HG03064 (cell line): ENCODE measurements around the gene UGT2B10.
"Not testable (repeated sequence)": the region's sequence is repeated elsewhere in the genome, so short reads cannot be mapped to it uniquely, and the experiment has no call there.

Source experiments
- ATAC-seq: cut with Tn5 transposase; IDR thresholded peaks from one replicate; pipeline ENCODE4 v1.9.1; 2021; ENCODE audit warnings: low read depth; ENCODE audit not compliant: unreplicated experiment

The UGT2B10 gene

DNA sequence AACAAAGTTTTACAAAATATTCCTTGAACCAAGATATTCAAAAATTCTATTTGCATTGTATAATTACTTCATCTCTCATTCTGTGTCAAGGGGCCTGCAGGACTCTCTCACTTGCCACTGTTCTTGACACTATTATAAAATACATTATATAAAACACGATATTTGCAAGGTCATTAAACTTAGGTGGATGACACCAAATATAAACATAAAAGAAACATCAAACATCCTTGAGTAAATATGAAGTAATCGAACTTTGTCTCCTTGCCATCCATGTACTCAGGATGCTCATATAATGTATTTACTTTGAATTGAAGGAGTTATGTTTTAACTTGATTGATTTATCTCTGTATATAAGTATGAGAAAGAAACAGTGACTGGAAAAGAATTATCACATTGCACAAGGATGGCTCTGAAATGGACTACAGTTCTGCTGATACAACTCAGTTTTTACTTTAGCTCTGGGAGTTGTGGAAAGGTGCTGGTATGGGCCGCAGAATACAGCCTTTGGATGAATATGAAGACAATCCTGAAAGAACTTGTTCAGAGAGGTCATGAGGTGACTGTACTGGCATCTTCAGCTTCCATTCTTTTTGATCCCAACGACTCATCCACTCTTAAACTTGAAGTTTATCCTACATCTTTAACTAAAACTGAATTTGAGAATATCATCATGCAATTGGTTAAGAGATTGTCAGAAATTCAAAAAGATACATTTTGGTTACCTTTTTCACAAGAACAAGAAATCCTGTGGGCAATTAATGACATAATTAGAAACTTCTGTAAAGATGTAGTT lies at the start of gene UGT2B10:
Gene UGT2B10 (plus strand): TSS at position 378 of the 793 bp plus-strand sequence. CDS start 26 bp downstream, at position 404.
- not testable (repeated sequence) for ATAC-seq

DNA sequence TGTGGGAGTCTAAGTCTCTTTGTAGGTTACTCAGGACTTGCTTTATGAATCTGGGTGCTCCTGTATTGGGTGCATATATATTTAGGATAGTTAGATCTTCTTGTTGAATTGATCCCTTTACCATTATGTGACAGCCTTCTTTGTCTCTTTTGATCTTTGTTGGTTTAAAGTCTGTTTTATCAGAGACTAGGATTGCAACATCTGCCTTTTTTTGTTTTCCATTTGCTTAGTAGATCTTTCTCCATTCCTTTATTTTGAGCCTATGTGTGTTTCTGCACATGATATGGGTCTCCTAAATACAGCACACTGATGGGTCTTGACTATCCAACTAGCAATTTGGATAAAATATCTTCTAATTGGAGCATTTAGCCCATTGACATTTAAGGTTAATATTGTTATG lies 44.0 kb upstream of the UGT2B10 start:
- ATAC-seq: not testable (repeated sequence)

GRCh38 chr4:68773699-68774098 lies 42.1 kb upstream of the UGT2B10 start:
- no peak for ATAC-seq

DNA sequence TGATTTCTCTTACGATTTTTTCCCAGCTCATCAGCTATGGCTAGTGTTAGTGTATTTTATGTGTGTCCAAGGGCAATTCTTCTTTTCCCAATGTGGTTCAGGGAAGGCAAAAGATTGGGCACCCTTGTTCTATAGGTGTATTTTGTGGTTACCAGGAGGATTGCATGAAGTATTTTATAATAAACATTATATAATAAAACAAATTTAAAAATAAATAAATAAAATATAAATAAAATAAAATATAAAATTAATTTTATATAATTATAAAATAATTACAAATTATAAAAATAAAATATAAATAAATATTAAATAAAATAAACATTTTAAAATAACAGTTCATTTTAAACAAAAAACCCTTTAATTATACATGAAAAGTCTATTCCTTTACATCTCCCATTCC lies 35.6 kb upstream of the UGT2B10 start:
- no peak for ATAC-seq

DNA sequence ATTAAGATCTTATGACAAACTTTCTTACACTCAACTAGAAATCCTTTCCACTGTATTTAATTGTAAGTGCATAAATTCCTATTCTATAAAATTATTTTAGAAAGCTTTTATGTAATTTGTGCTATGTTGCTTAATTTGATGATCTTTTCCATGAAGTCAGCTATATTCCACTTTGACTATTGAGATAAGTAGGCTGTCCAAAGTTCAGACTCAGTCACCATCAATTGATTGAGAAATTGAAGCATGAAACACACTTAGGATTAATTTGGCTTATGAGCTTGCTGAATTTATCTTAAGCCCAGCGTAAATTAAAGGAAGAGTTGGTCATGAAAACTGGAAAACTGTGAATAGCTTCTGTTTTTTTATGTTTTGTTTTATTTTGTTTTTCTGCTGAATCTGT lies 18.7 kb upstream of the UGT2B10 start:
- no peak for ATAC-seq

DNA sequence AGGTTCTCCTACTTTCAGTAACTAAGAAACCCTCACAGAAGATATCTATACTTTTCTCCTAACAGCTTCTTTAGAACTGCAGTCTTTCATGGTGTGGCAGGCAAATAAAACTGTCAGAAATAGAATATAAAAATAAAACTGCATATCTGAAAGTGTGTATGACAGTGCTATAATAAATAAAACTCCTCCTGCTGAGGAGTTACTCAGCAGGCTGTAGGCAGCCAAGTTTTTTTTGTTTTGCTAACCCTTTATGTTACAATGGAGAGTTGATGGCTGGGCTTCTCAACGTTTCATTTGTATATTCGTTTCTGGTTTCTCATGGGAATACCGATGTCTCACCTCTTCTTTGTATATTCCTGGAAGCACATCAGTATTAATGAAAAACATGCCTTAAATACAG lies 18.2 kb upstream of the UGT2B10 start:
- ATAC-seq: no peak

GRCh38 chr4:68803013-68803412 lies 12.8 kb upstream of the UGT2B10 start:
- ATAC-seq: no peak

DNA sequence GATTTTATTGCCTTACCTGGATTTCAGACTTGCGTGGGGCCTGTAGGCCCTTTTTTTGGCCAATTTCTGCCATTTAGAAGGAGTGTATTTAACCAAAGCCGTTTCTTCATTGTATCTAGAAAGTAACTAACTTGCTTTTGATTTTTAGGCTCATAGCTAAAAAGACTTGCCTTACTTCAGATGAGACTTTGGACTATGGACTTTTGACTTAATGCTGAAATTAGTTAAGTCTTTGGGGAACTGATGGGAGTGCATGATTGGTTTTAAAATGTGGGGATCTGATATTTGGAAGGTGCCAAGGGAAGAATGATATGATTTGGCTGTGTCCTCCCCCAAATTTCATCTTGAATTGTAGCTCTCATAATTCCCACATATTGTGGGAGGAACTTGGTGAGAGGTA lies 7.7 kb upstream of the UGT2B10 start:
- no peak for ATAC-seq

GRCh38 chr4:68810919-68811318 lies 4.9 kb upstream of the UGT2B10 start:
- no peak for ATAC-seq

DNA sequence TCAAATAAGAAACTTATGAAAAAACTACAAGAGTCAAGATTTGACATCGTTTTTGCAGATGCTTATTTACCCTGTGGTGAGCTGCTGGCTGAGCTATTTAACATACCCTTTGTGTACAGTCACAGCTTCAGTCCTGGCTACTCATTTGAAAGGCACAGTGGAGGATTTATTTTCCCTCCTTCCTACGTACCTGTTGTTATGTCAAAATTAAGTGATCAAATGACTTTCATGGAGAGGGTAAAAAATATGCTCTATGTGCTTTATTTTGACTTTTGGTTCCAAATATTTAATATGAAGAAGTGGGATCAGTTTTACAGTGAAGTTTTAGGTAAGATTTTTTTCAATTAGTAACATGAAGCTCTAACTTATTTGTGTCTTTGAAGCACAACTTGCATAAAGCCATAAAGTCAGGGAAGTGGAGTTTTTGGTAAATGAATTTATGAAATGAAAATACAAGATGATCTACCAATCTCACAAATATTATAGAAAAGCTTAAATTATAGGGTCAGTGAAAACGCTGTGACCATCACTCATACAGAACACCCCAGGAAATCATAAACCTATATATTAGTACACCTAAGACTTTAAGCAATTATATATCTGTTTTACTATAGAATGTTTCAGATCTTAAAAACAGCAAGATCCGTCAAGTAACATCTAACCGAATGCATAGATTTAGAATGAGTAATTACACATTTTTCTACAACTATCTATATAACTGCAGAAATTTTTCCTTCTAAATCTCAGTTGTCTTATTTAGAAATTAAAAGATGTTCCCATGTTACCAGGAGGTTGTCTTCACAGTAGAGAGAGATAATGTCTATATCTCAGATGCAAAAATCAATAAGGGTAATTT lies 844 bp downstream of the UGT2B10 start:
- not testable (repeated sequence) for ATAC-seq

DNA sequence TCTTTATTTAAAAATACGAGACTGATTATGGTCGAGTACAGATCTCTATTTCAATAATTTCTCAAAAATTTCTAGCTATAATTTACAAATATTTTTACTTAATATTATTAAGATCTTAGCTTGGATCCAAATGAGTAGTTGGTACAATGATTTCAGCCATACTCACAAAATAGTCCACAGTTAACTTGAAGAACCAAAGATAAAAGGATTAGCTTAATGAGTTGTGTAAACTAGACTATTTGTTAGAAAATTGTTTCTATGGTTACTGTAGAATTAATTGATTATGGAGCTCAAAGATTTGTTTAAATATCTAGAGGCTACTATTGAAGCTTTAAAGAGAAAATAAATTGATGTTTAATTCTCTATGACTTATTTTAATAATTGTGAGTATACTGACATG lies 1.6 kb downstream of the UGT2B10 start:
- ATAC-seq: no peak

- not testable (repeated sequence) for ATAC-seq
These were observed 2.3 kb downstream of the UGT2B10 start for GRCh38 chr4:68818030-68818462.

DNA sequence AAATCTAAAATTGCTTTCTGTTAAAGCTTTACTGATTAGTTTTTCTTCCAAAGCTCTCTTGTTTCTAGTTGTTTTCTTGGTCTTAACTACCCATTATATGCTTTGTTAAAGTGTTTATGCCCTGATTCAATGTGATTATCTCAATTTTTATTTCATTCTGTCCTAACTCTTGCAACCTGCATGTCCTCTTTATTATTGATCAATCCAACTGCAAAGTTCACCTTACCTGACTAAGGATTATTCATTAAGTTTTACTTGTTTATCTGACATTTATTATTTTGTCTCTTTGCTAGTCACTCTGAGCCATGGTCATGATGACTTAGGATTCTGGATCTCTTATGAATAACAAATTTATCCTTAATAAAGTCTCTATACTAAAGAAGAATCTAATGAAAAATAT lies 15.8 kb downstream of the UGT2B10 start:
- ATAC-seq: no peak

- ATAC-seq: no peak
These were observed 34.5 kb downstream of the UGT2B10 start for GRCh38 chr4:68850293-68850692.

DNA sequence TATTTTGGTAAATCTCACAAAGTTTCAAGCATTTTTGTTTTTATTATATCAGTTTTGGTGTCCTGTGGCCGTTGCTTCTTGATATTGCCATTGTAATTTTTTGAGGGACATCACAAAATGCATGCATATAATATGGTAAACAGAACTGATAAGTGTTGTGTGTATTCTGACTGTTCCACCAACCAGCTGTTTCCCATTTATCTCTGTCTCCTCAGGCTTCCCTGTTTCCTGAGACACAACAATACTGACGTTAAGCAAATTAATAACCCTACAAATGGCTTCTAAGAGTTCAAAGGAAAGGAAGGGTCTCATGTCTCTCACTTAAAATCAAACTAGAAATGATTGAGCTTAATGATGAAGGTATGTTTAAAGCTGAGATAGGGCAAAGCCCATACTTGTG lies 40.0 kb downstream of the UGT2B10 start:
- ATAC-seq: no peak

- ATAC-seq: no peak
These were observed 42.2 kb downstream of the UGT2B10 start for GRCh38 chr4:68858039-68858438.

- ATAC-seq: no peak
These were observed 43.9 kb downstream of the UGT2B10 start for GRCh38 chr4:68859655-68860054.

GRCh38 chr4:68861057-68861456 lies 45.3 kb downstream of the UGT2B10 start:
- no peak for ATAC-seq

- no peak for ATAC-seq
These were observed 48.8 kb downstream of the UGT2B10 start for GRCh38 chr4:68864438-68865187.

DNA sequence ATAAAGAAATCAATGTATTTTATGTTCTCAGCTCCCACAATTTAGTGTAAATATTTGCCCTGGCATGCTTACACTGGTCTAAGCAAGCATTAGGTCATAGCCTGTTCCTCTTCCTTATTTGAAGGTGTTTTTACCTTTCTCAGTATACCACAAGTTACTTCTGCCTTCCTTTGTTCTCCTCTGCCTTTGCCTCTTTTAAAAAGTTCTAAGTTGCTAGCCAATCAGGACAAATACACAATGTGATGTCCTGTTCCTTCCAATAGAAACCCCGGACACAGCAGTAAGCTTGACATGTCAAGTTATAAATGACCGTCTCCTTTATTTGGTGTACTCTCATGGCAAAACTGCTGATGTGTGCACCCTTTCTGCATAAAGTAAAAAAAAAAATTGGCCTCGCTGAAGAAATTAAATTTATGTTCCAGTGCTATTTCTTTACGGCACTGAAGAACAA lies 49.4 kb downstream of the UGT2B10 start:
- ATAC-seq: no peak

GRCh38 chr4:68865760-68866159 lies 50.0 kb downstream of the UGT2B10 start:
- no peak for ATAC-seq
